HG02763 (cell line): ENCODE measurements around the gene SYNJ2.
"Not testable (repeated sequence)": the region's sequence is repeated elsewhere in the genome, so short reads cannot be mapped to it uniquely, and the experiment has no call there.

Source experiments
- ATAC-seq: cut with Tn5 transposase; IDR thresholded peaks from one replicate; pipeline ENCODE4 v1.9.1; 2021; ENCODE audit warnings: mild to moderate bottlenecking, moderate library complexity; ENCODE audit not compliant: unreplicated experiment

Gene SYNJ2, protein sequence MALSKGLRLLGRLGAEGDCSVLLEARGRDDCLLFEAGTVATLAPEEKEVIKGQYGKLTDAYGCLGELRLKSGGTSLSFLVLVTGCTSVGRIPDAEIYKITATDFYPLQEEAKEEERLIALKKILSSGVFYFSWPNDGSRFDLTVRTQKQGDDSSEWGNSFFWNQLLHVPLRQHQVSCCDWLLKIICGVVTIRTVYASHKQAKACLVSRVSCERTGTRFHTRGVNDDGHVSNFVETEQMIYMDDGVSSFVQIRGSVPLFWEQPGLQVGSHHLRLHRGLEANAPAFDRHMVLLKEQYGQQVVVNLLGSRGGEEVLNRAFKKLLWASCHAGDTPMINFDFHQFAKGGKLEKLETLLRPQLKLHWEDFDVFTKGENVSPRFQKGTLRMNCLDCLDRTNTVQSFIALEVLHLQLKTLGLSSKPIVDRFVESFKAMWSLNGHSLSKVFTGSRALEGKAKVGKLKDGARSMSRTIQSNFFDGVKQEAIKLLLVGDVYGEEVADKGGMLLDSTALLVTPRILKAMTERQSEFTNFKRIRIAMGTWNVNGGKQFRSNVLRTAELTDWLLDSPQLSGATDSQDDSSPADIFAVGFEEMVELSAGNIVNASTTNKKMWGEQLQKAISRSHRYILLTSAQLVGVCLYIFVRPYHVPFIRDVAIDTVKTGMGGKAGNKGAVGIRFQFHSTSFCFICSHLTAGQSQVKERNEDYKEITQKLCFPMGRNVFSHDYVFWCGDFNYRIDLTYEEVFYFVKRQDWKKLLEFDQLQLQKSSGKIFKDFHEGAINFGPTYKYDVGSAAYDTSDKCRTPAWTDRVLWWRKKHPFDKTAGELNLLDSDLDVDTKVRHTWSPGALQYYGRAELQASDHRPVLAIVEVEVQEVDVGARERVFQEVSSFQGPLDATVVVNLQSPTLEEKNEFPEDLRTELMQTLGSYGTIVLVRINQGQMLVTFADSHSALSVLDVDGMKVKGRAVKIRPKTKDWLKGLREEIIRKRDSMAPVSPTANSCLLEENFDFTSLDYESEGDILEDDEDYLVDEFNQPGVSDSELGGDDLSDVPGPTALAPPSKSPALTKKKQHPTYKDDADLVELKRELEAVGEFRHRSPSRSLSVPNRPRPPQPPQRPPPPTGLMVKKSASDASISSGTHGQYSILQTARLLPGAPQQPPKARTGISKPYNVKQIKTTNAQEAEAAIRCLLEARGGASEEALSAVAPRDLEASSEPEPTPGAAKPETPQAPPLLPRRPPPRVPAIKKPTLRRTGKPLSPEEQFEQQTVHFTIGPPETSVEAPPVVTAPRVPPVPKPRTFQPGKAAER (N-terminal part only)

DNA sequence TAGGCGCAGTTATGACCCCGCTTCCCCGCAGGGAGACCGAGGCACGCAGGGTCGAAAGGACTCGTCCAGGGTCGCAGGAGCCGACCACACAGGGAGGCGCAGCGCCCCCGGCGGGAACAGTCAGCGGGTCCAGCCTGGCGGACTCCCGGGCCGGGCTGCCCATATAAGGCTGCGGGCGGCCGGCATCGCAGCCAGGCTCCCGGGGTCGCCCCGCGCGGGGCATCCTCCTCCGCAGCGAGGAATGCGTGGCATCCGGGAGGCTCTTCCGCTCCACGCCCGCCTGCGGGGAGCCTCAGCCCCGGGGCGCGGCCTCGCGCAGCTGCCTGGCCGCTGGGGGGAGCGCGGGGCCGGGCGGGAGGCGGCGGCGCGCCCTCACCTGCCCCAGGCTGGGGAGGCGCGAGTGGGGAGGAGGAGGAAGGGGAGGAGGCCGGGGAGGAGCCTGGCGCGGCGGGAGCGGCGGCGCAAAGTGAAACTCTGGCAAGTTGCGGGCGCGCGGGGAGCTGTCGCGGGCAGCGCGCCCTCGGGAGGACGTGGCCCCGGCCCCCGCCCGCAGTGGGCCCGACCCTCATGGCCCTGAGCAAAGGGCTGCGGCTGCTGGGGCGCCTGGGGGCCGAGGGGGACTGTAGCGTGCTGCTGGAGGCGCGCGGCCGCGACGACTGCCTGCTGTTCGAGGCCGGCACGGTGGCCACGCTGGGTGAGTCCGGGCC, at the start of gene SYNJ2:
Gene SYNJ2 (plus strand): TSS at position 469 of the 707 bp plus-strand sequence. CDS start 99 bp downstream, at position 568.
- ATAC-seq = peak; percentile 83

DNA sequence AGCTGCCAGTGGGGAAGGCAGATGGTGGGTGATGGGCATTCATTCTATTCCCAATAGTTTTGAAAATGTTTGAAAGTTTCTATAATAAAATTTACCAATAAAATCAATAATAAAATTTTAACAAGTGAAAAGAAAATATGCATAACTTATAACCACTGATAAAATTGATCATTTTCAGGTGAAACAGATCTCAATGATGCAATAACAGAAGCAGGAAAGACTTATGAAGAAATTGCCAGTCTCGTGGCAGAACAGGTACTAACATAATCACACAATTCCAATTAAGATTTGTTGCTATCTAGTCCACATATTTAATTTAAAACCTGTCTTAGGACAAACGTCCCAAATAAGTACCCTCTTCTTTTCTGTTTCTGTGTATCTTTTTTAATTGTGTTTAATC, 45.9 kb upstream of the SYNJ2 start:
- no peak for ATAC-seq

DNA sequence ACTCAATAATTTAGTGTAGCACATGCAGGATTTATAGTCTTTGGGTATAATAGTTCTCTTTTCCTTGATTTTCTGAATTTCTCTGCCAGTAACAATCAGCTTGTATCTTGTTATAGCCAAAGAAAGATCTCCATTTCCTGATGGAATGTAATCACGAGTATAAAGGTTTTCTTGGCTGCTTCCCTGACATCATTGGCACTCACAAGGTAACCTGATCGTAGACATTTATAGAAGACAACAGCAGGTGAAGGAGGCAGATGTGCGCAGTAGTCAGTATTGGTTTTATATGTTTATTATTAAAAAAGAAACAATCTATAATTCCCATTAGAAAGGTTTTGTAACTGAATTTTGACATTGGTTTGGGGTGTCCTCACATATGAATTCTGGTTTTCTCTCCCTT, 44.3 kb upstream of the SYNJ2 start:
- ATAC-seq = no peak

DNA sequence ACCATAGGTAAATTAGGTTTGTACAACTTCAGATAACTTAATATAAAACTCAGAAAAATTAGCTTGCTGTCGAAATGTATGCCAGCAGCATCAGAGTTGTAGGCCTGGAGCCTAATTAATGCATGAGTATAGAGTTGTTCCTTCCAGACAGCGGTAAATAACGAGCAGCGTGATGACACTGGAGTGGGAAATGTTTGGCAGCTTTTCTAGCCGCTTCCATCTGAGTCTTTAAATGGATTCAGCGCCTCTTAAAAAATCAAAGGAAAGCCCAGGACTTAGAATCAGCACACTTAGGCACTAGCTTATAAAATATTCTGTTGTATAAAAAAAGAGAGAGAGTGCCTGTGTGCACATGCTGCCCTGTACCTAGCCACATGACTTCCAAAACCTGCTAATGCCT, 43.7 kb upstream of the SYNJ2 start:
- no peak for ATAC-seq

DNA sequence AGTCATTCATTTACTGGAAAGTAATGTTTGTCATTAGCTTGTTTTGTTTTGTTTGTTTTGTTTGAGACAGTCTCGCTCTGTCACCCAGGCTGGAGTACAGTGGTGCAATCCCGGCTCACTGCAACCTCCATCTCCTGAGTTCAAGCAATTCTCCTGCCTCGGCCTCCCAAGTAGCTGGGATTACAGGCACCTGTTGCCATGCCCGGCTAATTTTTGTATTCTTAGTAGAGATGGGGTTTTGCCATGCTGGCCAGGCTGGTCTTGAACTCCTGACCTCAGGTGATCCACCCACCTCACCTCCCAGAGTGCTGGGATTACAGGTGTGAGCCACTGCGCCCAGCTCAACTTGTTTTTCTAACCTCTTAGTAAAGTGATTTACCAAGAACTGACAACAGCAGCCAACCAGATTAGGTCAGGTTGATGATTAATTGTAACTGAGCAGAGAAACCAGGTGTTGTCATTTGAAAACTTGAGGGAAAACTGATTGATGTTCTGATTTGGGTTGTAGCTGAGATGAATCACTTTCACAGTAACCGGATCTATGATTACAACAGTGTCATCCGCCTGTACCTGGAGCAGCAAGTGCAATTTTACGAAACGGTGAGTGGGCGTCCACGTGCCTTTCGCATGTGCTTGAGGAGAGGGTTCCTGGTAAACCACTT, 41.2 kb upstream of the SYNJ2 start:
- ATAC-seq = not testable (repeated sequence)

DNA sequence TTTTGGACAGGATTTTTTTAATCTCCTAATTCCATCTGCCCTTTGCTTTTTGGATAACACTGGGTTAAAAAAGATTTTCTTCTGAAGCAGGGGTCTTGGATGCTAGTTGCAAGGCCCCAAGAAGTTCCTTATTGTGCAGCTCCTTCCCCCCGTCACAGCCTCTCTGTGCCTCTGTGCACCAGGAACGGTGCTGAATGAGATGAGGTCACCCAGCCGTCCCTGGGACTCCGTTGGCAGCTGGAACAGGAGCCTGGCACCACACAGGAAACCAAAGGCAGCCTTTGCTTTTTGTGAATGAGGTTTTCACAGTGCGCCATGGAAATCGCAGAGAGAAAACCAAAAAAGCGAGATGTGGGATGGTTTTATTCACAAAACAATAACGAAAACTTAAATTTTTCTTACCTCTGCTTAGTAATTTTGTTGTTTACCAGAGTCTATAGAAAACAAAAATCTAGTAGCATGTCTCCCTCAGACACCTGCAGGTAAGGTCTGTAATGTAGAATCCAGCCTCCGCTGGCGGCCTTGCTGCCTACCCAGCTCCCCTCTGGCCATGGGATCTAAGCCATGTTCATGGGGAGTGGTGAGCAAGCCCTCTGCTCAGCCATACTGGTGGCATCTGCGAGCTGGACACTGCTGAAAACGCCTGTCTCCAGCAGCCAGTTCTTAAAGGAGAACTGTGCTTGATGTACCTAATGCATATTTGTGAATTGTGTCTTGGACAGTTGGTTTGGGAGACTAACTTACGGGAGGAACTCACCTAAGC, 40.4 kb upstream of the SYNJ2 start:
- ATAC-seq = no peak

DNA sequence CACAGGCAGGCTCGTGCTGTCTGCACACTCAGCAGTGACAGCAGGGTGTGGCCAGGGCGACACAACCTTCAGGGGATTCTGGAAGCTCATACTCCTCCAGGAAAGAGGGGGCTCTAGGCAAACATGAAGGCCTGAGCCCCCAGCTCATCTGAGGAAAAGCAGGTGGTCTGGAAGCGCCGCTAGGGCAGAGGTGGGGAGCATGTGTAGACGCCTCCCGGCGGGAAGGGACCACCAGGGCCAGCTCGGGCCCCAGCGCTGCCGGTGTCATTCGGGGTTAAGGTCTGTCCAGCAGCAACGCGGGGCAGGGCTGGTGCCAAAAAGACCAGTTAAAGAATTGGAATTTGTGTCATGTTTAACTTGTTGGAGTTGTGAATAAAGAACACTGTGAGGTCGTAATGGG, 39.3 kb upstream of the SYNJ2 start:
- no peak for ATAC-seq

DNA sequence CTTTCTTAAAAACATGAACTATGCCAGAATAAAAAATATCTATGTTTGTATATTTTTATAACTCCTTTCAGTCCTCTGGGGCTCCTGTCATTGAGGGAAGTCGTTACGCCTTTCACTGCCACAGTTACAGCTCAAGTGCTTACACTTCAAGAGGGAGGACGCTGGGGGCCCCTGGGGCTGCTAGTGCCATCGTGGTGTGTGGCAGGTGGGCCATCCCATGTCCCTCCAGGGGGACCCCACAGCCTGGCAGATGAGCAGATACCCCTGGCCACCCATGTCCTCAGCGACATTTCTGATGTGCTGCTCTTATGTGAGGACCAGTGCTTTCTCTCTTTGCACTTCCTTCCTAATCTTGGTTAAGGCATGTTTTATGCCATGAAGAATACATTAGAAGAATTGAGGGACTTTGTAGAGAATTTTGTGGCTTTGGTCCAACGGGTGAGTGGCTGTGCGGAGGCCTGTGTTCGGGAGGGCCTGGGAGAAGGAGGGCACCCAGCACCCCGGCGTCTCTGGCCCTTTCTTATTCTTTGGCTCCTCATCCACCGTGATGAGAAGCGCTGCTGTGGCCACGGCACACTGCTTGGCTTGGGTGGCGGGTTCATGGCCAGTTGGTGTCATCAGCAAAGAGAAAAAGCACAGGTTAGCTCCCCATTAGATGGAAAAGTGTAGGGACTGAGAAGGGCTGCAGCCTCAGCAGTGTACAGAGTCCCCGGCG, 38.3 kb upstream of the SYNJ2 start:
- ATAC-seq = no peak

DNA sequence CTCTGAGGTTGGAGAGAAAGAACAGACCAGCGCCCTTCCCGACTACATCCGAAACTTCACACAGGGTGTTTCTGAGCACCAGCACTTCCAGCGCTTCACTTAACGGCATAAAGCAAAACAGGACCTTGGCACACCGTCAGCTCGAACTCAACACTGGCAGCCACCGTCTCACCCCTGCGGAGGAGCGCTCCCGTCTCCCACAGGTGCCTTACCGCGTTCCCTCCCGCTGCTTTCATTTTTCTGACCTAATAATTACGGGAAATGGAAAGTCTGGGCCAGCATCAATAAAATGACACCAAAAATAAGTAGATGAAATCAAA, 37.7 kb upstream of the SYNJ2 start:
- ATAC-seq = no peak

DNA sequence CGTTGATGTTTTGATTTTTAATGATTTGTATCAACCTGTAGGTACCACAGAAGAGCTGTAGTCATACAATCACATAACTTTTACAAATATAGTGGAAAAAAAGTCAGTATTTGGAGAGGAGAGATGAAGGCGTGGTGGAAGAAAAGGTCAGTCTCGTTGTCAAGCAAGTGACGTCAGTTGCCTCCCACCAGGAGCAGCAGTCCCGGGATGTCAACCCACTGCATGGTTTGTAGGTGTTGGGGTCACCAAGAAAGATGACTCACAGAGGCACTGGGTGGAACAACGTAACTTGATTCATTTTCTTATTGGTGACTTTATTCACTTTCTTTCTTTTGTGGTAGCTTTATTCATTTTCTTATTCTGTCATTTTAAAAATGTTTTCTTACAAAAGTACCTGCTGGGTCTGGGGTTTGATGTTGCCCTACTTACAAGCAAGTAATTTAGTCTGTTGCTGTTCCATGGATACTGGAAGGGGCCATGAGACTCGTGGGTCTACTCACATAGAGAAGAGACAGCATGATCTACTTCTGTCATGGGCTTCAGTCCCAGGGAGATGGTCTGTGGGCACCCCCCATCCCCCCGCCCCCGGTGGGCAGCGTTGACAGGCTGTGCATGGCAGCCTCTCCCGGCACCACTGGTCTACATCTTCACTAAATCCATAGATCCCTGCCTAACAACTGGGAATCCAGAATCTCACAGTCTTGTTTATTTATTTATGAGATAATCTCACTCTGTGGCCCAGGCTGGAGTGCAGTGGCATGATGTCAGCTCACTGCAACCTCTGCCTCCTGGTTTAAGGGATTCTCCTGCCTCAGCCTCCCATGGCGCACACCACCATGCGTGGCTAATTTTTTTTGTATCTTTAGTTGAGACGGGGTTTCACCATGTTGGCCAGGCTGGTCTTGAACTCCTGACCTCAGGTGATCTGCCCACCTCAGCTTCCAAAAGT, 36.4 kb upstream of the SYNJ2 start:
- ATAC-seq = no peak

DNA sequence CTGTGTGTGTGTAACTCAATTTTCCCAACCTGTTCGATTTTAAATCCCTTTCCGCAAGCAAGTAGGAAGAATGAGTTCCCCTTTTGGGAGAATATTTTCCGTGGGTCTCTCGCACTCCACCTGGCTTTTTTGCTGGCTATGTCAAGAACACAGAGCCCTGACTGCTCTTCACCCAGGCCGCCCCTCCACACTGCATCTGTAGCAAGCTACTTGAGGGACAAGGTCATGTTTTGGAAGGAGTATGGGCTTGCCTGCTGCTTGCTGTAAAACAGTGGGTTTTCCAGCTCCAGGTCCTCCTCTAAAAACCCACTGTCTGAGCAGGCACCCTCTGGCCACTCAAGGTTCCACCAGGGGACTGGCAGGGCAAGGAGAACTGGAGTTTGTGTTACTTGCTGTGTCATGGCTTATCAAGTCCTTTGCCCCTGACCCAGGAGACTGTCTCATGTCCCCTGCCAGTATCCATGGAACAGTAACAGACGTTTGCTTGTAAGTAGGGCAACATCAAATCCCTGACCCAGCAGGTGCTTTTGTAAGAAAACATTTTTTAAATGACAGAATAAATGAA, 35.5 kb upstream of the SYNJ2 start:
- ATAC-seq = no peak

DNA sequence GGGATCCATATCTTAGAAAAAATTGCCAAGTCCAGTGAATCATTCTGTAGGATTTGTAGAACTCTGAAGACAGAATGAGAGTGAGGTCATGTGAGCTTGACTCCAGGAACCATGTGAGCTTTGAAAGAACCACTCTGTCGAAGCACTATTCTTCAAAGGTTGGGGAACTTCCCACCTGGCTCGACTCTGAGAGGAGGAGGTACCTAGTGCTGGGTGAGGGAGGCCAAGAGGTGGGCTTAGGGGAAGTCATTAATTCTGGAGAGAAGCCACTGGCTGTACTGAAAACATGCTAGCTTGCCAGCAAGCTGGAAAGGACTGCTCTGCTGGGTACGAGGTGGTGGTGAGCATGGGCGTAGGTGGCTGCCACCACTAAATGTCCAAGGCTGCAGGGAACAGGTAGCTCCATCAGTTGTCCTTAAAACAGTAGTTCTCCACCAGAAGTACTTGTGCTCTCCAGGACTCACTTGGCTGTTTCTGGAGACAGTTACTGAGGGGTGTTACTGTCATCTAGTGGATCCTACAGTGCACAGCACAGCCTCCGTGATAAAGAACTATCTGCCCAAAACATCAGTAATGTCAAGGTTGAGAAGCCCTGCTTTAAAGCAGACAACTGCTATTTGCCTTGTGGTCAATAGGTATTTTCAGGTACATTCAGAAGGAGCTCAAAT, 34.7 kb upstream of the SYNJ2 start:
- ATAC-seq = no peak

DNA sequence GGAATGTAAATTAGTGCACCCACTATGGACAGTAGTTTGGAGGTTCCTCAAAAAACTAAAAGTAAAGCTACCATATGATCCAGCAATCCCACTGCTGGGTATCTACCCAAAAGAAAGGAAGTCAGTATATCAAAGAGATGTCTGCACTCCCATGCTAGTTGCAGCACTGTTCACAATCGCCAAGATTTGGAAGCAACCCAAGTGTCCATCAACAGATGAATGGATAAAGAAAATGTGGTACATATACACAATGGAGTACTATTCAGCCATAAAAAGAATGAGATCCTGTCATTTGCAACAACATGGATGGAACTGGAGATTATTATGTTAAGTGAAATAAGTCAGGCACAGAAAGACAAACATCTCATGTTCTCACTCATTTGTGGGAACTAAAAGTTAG, 30.8 kb upstream of the SYNJ2 start:
- ATAC-seq = not testable (repeated sequence)

DNA sequence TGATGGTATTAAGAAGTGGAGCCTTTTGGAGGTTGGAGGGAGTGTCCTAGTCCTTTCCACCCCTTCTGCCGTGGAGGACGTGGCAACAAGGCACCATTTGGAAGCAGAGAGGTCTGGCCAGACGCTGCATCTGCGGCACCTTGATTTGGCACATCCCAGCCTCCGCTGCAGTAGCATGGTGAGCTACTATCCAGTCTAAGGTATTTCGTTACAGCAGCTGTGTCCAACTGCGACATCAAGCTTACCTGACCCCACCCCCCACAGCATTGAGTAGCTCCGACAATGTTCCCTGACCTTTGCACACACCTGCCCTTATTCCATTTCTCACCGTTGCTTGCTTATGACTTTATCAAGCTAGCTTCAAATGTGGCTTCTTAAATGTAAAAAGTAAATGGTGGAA, 29.8 kb upstream of the SYNJ2 start:
- ATAC-seq = no peak

DNA sequence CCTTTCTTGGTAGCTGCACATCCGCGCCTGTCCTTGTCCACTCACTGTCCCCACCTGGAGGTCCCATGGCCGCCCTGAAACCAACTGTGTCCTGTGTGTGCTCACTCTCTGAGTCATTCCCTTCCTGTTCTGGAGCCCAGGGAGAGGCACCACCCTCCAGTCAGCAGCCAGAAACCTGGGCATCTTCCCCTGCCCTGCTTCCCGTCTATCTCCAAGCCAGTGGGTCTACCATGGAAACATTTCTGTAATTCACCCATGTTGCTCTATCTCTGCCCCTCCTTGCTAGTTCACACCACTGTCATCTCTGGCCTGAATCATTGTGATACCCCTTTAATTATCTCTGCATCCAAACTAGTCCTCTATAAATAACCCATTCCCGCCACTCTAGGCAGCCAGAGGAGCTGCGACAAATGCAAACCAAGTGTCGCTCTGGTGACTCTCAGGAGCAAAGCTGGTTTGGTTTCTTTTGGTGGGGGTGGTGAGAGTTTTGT, 28.8 kb upstream of the SYNJ2 start:
- ATAC-seq = no peak

DNA sequence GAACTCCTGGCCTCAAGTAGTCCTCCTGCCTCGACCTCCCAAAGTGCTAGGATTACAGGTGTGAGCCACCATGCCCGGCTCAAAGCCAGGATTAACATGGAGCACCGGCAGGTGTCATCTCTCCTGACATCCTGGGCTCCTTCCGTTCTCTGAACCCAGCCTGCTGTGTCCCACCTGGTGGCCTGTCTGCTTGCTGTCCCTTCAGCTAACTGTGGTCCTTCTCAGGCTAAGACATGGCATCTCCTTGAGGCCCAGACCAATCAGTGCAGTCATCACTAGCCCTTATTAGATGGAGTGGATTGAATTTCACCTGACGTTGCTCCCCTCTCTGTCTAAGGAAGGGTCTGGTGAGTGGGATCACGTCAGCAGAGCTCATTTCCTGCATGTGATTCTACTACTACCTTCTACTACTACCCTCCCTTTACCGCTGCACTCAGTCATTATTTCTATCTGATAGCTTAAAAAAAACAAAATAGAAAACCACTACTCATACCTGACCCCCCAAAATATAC, 28.0 kb upstream of the SYNJ2 start:
- no peak for ATAC-seq
